ENCODE data around the gene ADAP1. TPM values are rescaled to one million over a fixed set of nuclear protein-coding genes. Genes with fewer than 3 reads are reported as not detected.

The ADAP1 gene
- total and polyA plus RNA-seq, 3 experiments from 2014 or later: 37.7 to 77.3 (median 67.7) TPM

DNA sequence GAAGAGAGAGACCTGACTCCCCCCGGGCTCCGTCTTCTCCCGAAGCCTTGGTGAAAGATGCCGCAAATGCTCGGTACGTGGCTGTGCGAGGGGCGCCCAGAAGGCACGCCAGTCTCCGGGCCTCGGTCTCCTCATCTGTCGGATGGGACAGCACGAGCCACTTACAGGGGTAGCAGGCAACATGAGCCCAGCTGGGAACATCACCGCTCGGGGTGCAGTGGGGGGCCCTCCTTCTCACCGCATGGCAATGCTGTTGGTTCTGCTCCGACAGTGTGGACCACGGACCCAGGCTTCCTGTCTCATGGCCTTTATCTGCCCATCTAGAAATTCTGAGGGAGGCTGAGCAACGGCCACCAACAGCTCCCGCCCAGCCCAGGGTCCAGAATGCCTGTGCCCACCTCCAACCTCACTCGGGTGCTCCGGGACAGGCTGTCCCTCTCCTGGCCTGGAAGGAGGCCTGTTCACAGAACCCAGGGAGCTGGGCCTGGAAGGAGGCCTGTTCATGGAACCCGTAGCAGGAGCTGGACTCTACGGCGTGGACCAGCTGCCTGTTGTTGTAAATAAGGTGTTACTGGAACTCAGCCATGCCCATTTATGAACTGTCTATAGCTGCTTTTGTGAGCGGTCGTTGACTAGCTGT lies 15.8 kb downstream of the ADAP1 start:
- H3K27ac ChIP-seq (ENCODE audit: low read depth, low read length): no peak overlapping the region
- CTCF ChIA-PET: no interaction called here
- H3K27me3 ChIP-seq (ENCODE audit: insufficient read depth, low read length, poor library complexity, severe bottlenecking): no peaks in the 10 kb centered on the region
- Mint-ChIP-seq H3K36me3 (peaks cover 0 to 4% (median 3%) of the 10 kb centered on the region in 3 donors), H3K27ac (no peak overlapping the region), H3K27me3 (no peaks in the 10 kb centered on the region), H3K9me3 (peaks cover 0 to 9% (median 0%) of the 10 kb centered on the region in 5 donors), H3K4me3 (no peak overlapping the region), H3K4me1 (peaks cover 19 to 31% (median 29%) of the 10 kb centered on the region in 3 donors)
- no peaks in the 10 kb centered on the region for H3K9me3 ChIP-seq (ENCODE audit: low read length)
- H3K36me3 ChIP-seq (ENCODE audit: insufficient read depth, low read length): no peaks in the 10 kb centered on the region
- H3K4me1 ChIP-seq (ENCODE audit: insufficient read depth, low read length): no peaks in the 10 kb centered on the region
- DNase-seq: peak in 1 of 5 donors; percentile 45
- POLR2A ChIA-PET: no interaction called here
- no peak overlapping the region for H3K4me3 ChIP-seq (ENCODE audit: low read length)

DNA sequence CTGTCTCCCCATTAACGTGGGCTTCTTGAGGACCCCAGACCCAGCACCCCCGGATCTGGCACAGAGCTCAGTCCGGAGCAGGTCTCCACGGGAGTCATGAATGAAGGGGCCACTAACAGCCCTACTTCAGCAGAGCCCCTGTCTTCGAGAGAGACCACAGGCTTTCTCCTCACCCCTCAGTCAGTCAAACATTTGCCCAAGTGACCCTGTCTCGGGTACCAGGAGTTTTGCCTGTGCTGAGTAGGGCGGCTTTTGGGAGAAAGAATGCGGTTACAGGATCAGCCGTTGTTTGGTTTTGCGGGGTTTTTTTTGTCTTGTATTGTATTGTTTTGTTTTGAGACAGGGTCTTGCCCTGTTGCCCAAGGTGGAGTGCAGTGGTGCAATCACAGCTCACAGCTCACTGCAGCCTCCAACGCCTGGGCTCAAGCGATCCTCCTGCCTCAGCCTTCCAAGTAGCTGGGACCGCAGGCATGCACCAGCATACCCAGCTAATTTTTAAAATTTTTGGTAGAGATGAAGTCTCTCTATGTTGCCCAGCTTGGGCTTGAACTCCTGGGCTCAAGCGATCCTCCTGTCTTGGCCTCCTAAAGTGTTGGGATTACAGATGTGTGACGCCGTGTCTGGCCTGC lies 16.5 kb downstream of the ADAP1 start:
- Mint-ChIP-seq H3K27ac (peak overlapping the region in 3 of 8 donors; percentile 42 to 87 (median 48)), H3K27me3 (no peaks in the 10 kb centered on the region), H3K4me3 (no peak overlapping the region), H3K36me3 (peaks cover 0 to 4% (median 3%) of the 10 kb centered on the region in 3 donors), H3K4me1 (peaks cover 19 to 31% (median 29%) of the 10 kb centered on the region in 3 donors), H3K9me3 (peaks cover 0 to 9% (median 0%) of the 10 kb centered on the region in 5 donors)
- peak in 1 of 5 donors; percentile 12 for DNase-seq
- Histone ChIP-seq H3K4me3 (ENCODE audit: low read length) (no peak overlapping the region), H3K4me1 (ENCODE audit: insufficient read depth, low read length) (no peaks in the 10 kb centered on the region), H3K27ac (ENCODE audit: low read depth, low read length) (no peak overlapping the region), H3K27me3 (ENCODE audit: insufficient read depth, low read length, poor library complexity, severe bottlenecking) (no peaks in the 10 kb centered on the region), H3K9me3 (ENCODE audit: low read length) (no peaks in the 10 kb centered on the region), H3K36me3 (ENCODE audit: insufficient read depth, low read length) (no peaks in the 10 kb centered on the region)
- ChIA-PET POLR2A (no interaction called here), CTCF (no interaction called here)

DNA sequence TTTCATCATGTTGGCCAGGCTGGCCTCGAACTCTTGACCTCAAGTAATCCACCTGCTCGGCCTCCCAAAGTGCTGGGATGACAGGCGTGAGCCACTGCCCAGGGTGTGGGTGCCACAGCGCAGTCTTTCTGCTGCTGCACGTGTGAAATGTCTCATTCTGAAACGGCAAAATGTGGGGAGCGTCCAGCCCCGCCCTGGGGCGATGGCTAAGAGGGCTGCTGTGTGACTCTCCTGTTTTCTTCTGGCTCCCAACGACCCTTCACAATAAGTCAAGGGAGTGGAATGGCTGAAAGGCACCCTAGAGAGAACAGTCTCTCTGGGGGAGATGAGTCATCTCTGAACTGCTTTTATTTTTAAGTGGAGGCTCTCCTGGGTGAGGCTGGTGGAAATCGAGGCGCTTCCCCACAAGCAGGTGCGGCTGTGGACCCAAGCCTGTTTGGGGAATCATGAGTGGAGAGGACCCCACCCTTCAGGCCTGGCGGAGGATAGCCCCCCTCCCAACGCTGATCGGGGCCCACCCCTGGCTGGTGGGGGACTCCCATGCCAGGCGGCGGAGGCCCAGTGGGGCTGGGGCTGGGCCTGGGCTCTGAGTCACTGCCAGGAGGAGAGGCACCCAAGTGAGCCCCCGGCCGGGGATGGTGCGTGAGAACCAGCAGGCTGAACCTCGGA lies 18.0 kb downstream of the ADAP1 start:
- H3K27ac ChIP-seq (ENCODE audit: low read depth, low read length): no peak overlapping the region
- ChIA-PET CTCF (no interaction called here), POLR2A (no interaction called here)
- H3K27me3 ChIP-seq (ENCODE audit: insufficient read depth, low read length, poor library complexity, severe bottlenecking): no peaks in the 10 kb centered on the region
- Mint-ChIP-seq H3K27ac (peak overlapping the region in 6 of 8 donors; percentile 22 to 77 (median 66)), H3K36me3 (peaks cover 0 to 4% (median 0%) of the 10 kb centered on the region in 3 donors), H3K27me3 (no peaks in the 10 kb centered on the region), H3K9me3 (peaks cover 0 to 9% (median 0%) of the 10 kb centered on the region in 5 donors), H3K4me3 (peak overlapping the region in 3 of 7 donors; percentile 7 to 27 (median 15)), H3K4me1 (peaks cover 16 to 25% (median 24%) of the 10 kb centered on the region in 3 donors)
- H3K36me3 ChIP-seq (ENCODE audit: insufficient read depth, low read length): no peaks in the 10 kb centered on the region
- H3K9me3 ChIP-seq (ENCODE audit: low read length): no peaks in the 10 kb centered on the region
- H3K4me1 ChIP-seq (ENCODE audit: insufficient read depth, low read length): no peaks in the 10 kb centered on the region
- no peak overlapping the region for H3K4me3 ChIP-seq (ENCODE audit: low read length)
- DNase-seq: peak in 1 of 5 donors; percentile 57

GRCh38 chr7:935874-936385 lies 18.6 kb downstream of the ADAP1 start:
- Mint-ChIP-seq H3K4me3 (peak overlapping the region in 1 of 7 donors; percentile 23), H3K27me3 (no peaks in the 10 kb centered on the region), H3K4me1 (peaks cover 11 to 20% (median 19%) of the 10 kb centered on the region in 3 donors), H3K27ac (peak overlapping the region in 5 of 8 donors; percentile 22 to 77 (median 68)), H3K36me3 (peaks cover 0 to 4% (median 0%) of the 10 kb centered on the region in 3 donors), H3K9me3 (peaks cover 0 to 5% (median 0%) of the 10 kb centered on the region in 5 donors)
- Histone ChIP-seq H3K4me3 (ENCODE audit: low read length) (no peak overlapping the region), H3K36me3 (ENCODE audit: insufficient read depth, low read length) (no peaks in the 10 kb centered on the region), H3K9me3 (ENCODE audit: low read length) (no peaks in the 10 kb centered on the region), H3K27ac (ENCODE audit: low read depth, low read length) (no peak overlapping the region), H3K27me3 (ENCODE audit: insufficient read depth, low read length, poor library complexity, severe bottlenecking) (no peaks in the 10 kb centered on the region), H3K4me1 (ENCODE audit: insufficient read depth, low read length) (no peaks in the 10 kb centered on the region)
- ChIA-PET CTCF (no interaction called here), POLR2A (no interaction called here)
- DNase-seq: peak in 1 of 5 donors; percentile 44

- H3K4me1 Mint-ChIP-seq: peaks cover 11 to 17% (median 13%) of the 10 kb centered on the region in 3 donors
Measured at GRCh38 chr7:935164-935873, 19.2 kb downstream of the ADAP1 start.

DNA sequence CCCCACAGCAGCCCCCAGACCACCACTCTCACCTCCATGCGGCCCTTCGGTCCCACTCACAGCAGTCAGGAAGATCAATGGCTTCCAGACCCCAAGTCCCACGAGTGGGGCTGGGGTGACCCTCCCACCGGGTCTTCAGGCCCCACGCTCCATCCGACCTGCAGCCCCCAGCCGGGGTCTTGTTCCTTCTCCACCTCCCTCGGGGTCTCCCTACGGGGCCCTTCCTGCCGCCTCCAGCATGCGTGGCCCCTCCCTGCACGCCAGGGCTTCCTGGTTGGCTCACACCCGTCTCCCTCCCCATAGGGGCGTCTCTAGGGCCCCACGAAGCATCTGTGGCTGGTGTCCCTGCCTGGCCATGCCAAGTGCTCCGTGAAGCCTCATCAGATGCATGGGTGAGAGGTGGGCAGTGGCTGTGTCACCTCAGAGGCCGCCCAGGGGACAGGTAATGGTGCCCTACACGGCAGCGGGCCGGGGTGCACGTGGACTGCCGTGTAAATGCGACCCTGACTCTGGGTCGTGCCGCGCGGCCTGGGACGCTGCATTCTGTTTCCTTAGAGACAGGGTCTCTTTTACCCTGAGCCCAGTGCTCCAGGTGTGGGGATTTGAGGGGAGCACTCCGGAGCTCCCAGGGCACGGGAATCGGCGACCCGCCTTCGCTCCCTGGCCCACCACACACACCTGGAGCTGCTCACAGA lies 19.9 kb downstream of the ADAP1 start:
- H3K4me3 Mint-ChIP-seq: no peak overlapping the region
- Histone ChIP-seq H3K4me3 (ENCODE audit: low read length) (no peak overlapping the region), H3K4me1 (ENCODE audit: insufficient read depth, low read length) (no peaks in the 10 kb centered on the region), H3K36me3 (ENCODE audit: insufficient read depth, low read length) (no peaks in the 10 kb centered on the region), H3K9me3 (ENCODE audit: low read length) (no peaks in the 10 kb centered on the region), H3K27me3 (ENCODE audit: insufficient read depth, low read length, poor library complexity, severe bottlenecking) (no peaks in the 10 kb centered on the region), H3K27ac (ENCODE audit: low read depth, low read length) (no peak overlapping the region)
- ChIA-PET CTCF (no interaction called here), POLR2A (no interaction called here)
- DNase-seq: peak in 1 of 5 donors; percentile 43
- H3K27me3 Mint-ChIP-seq: no peaks in the 10 kb centered on the region
- no peaks in the 10 kb centered on the region for H3K9me3 Mint-ChIP-seq
- peaks cover 14 to 19% (median 14%) of the 10 kb centered on the region in 3 donors for H3K4me1 Mint-ChIP-seq
- H3K27ac Mint-ChIP-seq: peak overlapping the region in 1 of 8 donors; percentile 60
- peaks cover 0 to 2% (median 0%) of the 10 kb centered on the region in 3 donors for H3K36me3 Mint-ChIP-seq

More at GRCh38 chr7:935164-935873, 19.2 kb downstream of the ADAP1 start:
- Histone ChIP-seq H3K36me3 (ENCODE audit: insufficient read depth, low read length) (no peaks in the 10 kb centered on the region), H3K27ac (ENCODE audit: low read depth, low read length) (no peak overlapping the region), H3K9me3 (ENCODE audit: low read length) (no peaks in the 10 kb centered on the region), H3K27me3 (ENCODE audit: insufficient read depth, low read length, poor library complexity, severe bottlenecking) (no peaks in the 10 kb centered on the region), H3K4me1 (ENCODE audit: insufficient read depth, low read length) (no peaks in the 10 kb centered on the region), H3K4me3 (ENCODE audit: low read length) (no peak overlapping the region)
- H3K4me3 Mint-ChIP-seq: no peak overlapping the region
- H3K27ac Mint-ChIP-seq: no peak overlapping the region
- peaks cover 0 to under 1% (median 0%) of the 10 kb centered on the region in 3 donors for H3K36me3 Mint-ChIP-seq
- ChIA-PET POLR2A (no interaction called here), CTCF (no interaction called here)
- H3K9me3 Mint-ChIP-seq: no peaks in the 10 kb centered on the region
- DNase-seq: peak in 1 of 5 donors; percentile 37
- no peaks in the 10 kb centered on the region for H3K27me3 Mint-ChIP-seq

DNA sequence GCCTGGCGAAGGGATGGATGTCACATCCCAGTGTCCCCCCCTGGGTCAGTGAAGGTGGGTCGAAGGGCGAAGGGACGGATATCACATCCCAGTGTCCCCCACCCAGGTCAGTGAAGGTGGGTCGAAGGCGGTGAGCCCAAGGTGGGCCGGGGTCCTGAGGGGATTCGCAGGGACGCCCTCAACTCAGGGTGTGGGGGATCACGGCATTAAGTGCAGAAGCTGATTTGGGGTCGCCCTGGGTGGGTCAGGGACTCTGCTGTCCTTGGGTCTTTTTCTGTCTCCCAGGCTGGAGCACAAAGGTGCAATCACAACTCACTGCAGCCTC lies 21.9 kb downstream of the ADAP1 start:
- ChIA-PET POLR2A (no interaction called here), CTCF (no interaction called here)
- Histone ChIP-seq H3K27me3 (ENCODE audit: insufficient read depth, low read length, poor library complexity, severe bottlenecking) (no peaks in the 10 kb centered on the region), H3K9me3 (ENCODE audit: low read length) (no peaks in the 10 kb centered on the region), H3K36me3 (ENCODE audit: insufficient read depth, low read length) (no peaks in the 10 kb centered on the region), H3K4me1 (ENCODE audit: insufficient read depth, low read length) (no peaks in the 10 kb centered on the region), H3K27ac (ENCODE audit: low read depth, low read length) (no peak overlapping the region), H3K4me3 (ENCODE audit: low read length) (no peak overlapping the region)
- Mint-ChIP-seq H3K4me3 (peak overlapping the region in 1 of 7 donors; percentile 68), H3K4me1 (peaks cover 26 to 32% (median 26%) of the 10 kb centered on the region in 3 donors), H3K9me3 (no peaks in the 10 kb centered on the region), H3K36me3 (peaks cover 0 to 2% (median 0%) of the 10 kb centered on the region in 3 donors), H3K27me3 (no peaks in the 10 kb centered on the region), H3K27ac (no peak overlapping the region)
- peak in 1 of 5 donors; percentile 46 for DNase-seq
